ENCODE data around the gene GFAP.

DNA sequence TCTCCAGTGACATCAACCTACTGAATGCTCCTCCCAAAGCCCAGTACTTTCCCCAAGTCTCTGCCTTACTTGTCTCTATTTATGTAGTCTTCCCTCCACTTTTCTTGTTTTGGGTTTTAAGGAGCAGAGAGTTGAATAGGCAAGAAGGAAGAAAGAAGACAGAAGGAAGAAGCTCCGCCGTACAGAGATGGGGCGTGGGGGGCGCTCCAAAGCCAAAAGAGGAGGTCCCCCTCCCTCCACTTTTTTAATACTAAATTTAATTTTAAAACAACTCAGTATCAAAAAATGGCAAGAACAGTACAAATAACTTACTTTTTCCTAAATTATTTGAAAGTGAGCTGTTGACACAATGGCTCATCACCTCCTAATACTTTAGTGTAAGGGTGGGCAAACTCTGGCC is 20.7 kb downstream of the GFAP start:
- TF ChIP-seq EP300 (IDR thresholded peaks at IDR 0.05; ENCODE audit: borderline replicate concordance in 1 of 2, low read depth in 1 of 2, low read length in 1 of 2) (no peak), TAF1 (IDR thresholded peaks at IDR 0.05; ENCODE audit: borderline replicate concordance, low read depth, low read length) (no peak), NFIC (IDR thresholded peaks at IDR 0.05; ENCODE audit: borderline replicate concordance) (no peak), SIN3A (IDR thresholded peaks at IDR 0.05; ENCODE audit: borderline replicate concordance, low read depth, low read length) (no peak), GATA2 (CRISPR knock-in tag; IDR thresholded peaks at IDR 0.05) (no peak)
- TF ChIP-seq, protein P1, sequence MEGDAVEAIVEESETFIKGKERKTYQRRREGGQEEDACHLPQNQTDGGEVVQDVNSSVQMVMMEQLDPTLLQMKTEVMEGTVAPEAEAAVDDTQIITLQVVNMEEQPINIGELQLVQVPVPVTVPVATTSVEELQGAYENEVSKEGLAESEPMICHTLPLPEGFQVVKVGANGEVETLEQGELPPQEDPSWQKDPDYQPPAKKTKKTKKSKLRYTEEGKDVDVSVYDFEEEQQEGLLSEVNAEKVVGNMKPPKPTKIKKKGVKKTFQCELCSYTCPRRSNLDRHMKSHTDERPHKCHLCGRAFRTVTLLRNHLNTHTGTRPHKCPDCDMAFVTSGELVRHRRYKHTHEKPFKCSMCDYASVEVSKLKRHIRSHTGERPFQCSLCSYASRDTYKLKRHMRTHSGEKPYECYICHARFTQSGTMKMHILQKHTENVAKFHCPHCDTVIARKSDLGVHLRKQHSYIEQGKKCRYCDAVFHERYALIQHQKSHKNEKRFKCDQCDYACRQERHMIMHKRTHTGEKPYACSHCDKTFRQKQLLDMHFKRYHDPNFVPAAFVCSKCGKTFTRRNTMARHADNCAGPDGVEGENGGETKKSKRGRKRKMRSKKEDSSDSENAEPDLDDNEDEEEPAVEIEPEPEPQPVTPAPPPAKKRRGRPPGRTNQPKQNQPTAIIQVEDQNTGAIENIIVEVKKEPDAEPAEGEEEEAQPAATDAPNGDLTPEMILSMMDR (IDR thresholded peaks at IDR 0.05) = no peak
- TF ChIP-seq, protein P2, sequence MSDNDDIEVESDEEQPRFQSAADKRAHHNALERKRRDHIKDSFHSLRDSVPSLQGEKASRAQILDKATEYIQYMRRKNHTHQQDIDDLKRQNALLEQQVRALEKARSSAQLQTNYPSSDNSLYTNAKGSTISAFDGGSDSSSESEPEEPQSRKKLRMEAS (IDR thresholded peaks at IDR 0.05; ENCODE audit: low read depth) = no peak

Data from SK-N-SH (cell line).